ENCODE data around the gene SIMC1.
"Not testable (repeated sequence)": the region's sequence is repeated elsewhere in the genome, so short reads cannot be mapped to it uniquely, and the experiment has no call there.

- not testable (repeated sequence) for TF ChIP-seq EZH2phosphoT487 (IDR thresholded peaks at IDR 0.05; ENCODE audit: insufficient read depth, low read depth); EZH2 (IDR thresholded peaks at IDR 0.05; ENCODE audit: insufficient read depth, poor library complexity, severe bottlenecking)
Measured at GRCh38 chr5:176195487-176196207, 42.6 kb upstream of the SIMC1 start.
